Measurements from ENCODE around the gene ZNF625.
"Not testable (repeated sequence)": the region's sequence is repeated elsewhere in the genome, so short reads cannot be mapped to it uniquely, and the experiment has no call there.

Gene ZNF625

GRCh38 chr19:12137221-12137940 lies 19.2 kb downstream of the ZNF625 start:
- no peak for DNase-seq (ENCODE audit: low spot score)

GRCh38 chr19:12133069-12133468 lies 23.5 kb downstream of the ZNF625 start:
- no peak for DNase-seq (ENCODE audit: low spot score)

- no peak for DNase-seq (ENCODE audit: low spot score)
These were observed 29.8 kb downstream of the ZNF625 start for GRCh38 chr19:12126707-12127106.

- no peak for DNase-seq (ENCODE audit: low spot score)
These were observed 39.1 kb downstream of the ZNF625 start for GRCh38 chr19:12117201-12117970.

GRCh38 chr19:12113121-12113520 lies 43.4 kb downstream of the ZNF625 start:
- no peak for DNase-seq (ENCODE audit: low spot score)

- DNase-seq (ENCODE audit: low spot score): no peak
These were observed 43.8 kb downstream of the ZNF625 start for GRCh38 chr19:12112701-12113100.

GRCh38 chr19:12111943-12112637 lies 44.4 kb downstream of the ZNF625 start:
- DNase-seq (ENCODE audit: low spot score): no peak

GRCh38 chr19:12111176-12111575 lies 45.4 kb downstream of the ZNF625 start:
- no peak for DNase-seq (ENCODE audit: low spot score)

GRCh38 chr19:12103909-12104308 lies 52.6 kb downstream of the ZNF625 start:
- DNase-seq (ENCODE audit: low spot score): not testable (repeated sequence)

- no peak for DNase-seq (ENCODE audit: low spot score)
These were observed 58.5 kb downstream of the ZNF625 start for GRCh38 chr19:12098040-12098439.

- DNase-seq (ENCODE audit: low spot score): no peak
These were observed 61.3 kb downstream of the ZNF625 start for GRCh38 chr19:12095111-12095790.
